ENCODE measurements around the gene NR5A2. TPM values are rescaled to one million over a fixed set of nuclear protein-coding genes. Genes with fewer than 3 reads are reported as not detected.

Gene NR5A2
- total RNA-seq, 1 donor from 2014 or later = 0.07 TPM

GRCh38 chr1:200207711-200208126 lies 180.2 kb downstream of the NR5A2 start:
- ATAC-seq (ENCODE audit: low read depth) = peak; percentile 37
- no peak for DNase-seq
- Mint-ChIP-seq H3K4me3 (no peak overlapping the region), H3K9me3 (no peaks in the 10 kb centered on the region), H3K4me1 (peaks cover 6% of the 10 kb centered on the region), H3K36me3 (ENCODE audit: low read depth) (no peaks in the 10 kb centered on the region), H3K27ac (no peak overlapping the region), H3K27me3 (no peaks in the 10 kb centered on the region)
- intact Hi-C loops (cut with micrococcal nuclease) = no loop called here
- ChIA-PET POLR2A (no interaction called here), CTCF (no interaction called here)
- no peak for TF ChIP-seq CTCF (IDR thresholded peaks at IDR 0.05)

GRCh38 chr1:200211157-200211556 lies 183.6 kb downstream of the NR5A2 start:
- peaks cover 3% of the 10 kb centered on the region for H3K9me3 Mint-ChIP-seq
- ATAC-seq (ENCODE audit: low read depth) (no peak), DNase-seq (no peak)
- no peak overlapping the region for H3K4me3 Mint-ChIP-seq
- ChIA-PET POLR2A (no interaction called here), CTCF (no interaction called here)
- intact Hi-C loops (cut with micrococcal nuclease) = no loop called here
- H3K27me3 Mint-ChIP-seq = no peaks in the 10 kb centered on the region
- H3K27ac Mint-ChIP-seq = no peak overlapping the region
- peaks cover 6% of the 10 kb centered on the region for H3K4me1 Mint-ChIP-seq
- no peak for TF ChIP-seq CTCF (IDR thresholded peaks at IDR 0.05)
- no peaks in the 10 kb centered on the region for H3K36me3 Mint-ChIP-seq (ENCODE audit: low read depth)

GRCh38 chr1:200213392-200213791 lies 185.9 kb downstream of the NR5A2 start:
- Mint-ChIP-seq H3K27ac (no peak overlapping the region), H3K9me3 (peaks cover 3% of the 10 kb centered on the region), H3K36me3 (ENCODE audit: low read depth) (no peaks in the 10 kb centered on the region), H3K4me3 (no peak overlapping the region), H3K27me3 (peaks cover 2% of the 10 kb centered on the region), H3K4me1 (peaks cover 3% of the 10 kb centered on the region)
- no peak for TF ChIP-seq CTCF (IDR thresholded peaks at IDR 0.05)
- no peak for ATAC-seq (ENCODE audit: low read depth)
- ChIA-PET POLR2A (no interaction called here), CTCF (no interaction called here)
- intact Hi-C loops (cut with micrococcal nuclease) = no loop called here
- DNase-seq = no peak

GRCh38 chr1:200213921-200214320 lies 186.4 kb downstream of the NR5A2 start:
- Mint-ChIP-seq H3K36me3 (ENCODE audit: low read depth) (no peaks in the 10 kb centered on the region), H3K27me3 (peaks cover 2% of the 10 kb centered on the region), H3K4me1 (peaks cover 3% of the 10 kb centered on the region), H3K4me3 (no peak overlapping the region), H3K27ac (no peak overlapping the region), H3K9me3 (peaks cover 3% of the 10 kb centered on the region)
- ChIA-PET POLR2A (no interaction called here), CTCF (no interaction called here)
- no peak for ATAC-seq (ENCODE audit: low read depth)
- intact Hi-C loops (cut with micrococcal nuclease) = no loop called here
- no peak for TF ChIP-seq CTCF (IDR thresholded peaks at IDR 0.05)
- DNase-seq = no peak

GRCh38 chr1:200215350-200215749 lies 187.8 kb downstream of the NR5A2 start:
- TF ChIP-seq CTCF (IDR thresholded peaks at IDR 0.05) = no peak
- Mint-ChIP-seq H3K4me1 (peaks cover 3% of the 10 kb centered on the region), H3K27me3 (peaks cover 2% of the 10 kb centered on the region), H3K9me3 (peaks cover 3% of the 10 kb centered on the region), H3K27ac (no peak overlapping the region), H3K36me3 (ENCODE audit: low read depth) (no peaks in the 10 kb centered on the region), H3K4me3 (no peak overlapping the region)
- no peak for DNase-seq
- ATAC-seq (ENCODE audit: low read depth) = no peak
- ChIA-PET CTCF (no interaction called here), POLR2A (no interaction called here)
- intact Hi-C loops (cut with micrococcal nuclease) = no loop called here

All from activated B cell treated with CpG ODN at 0.5 μM for 24 hours (primary cell).